ENCODE results near the gene TBC1D9.

TBC1D9 gene

GRCh38 chr4:140774956-140775355 lies 18.8 kb upstream of the TBC1D9 start:
- no peak for TF ChIP-seq CTCF (IDR thresholded peaks at IDR 0.05; ENCODE audit: control insufficient read depth, extremely low read depth, insufficient read depth)
- DNase-seq (ENCODE audit: low read depth), result no peak
- no peak overlapping the region for H3K4me3 ChIP-seq (ENCODE audit: low read depth, low read length)

- no peak for DNase-seq (ENCODE audit: low read depth)
- TF ChIP-seq CTCF (IDR thresholded peaks at IDR 0.05; ENCODE audit: control insufficient read depth, extremely low read depth, insufficient read depth), result no peak
- no peak overlapping the region for H3K4me3 ChIP-seq (ENCODE audit: low read depth, low read length)
Observed at GRCh38 chr4:140774510-140774909, 18.3 kb upstream of the TBC1D9 start.

GRCh38 chr4:140769209-140769608 lies 13.0 kb upstream of the TBC1D9 start:
- no peak overlapping the region for H3K4me3 ChIP-seq (ENCODE audit: low read depth, low read length)
- no peak for DNase-seq (ENCODE audit: low read depth)
- no peak for TF ChIP-seq CTCF (IDR thresholded peaks at IDR 0.05; ENCODE audit: control insufficient read depth, extremely low read depth, insufficient read depth)

- H3K4me3 ChIP-seq (ENCODE audit: low read depth, low read length), result no peak overlapping the region
- no peak for TF ChIP-seq CTCF (IDR thresholded peaks at IDR 0.05; ENCODE audit: control insufficient read depth, extremely low read depth, insufficient read depth)
- DNase-seq (ENCODE audit: low read depth), result no peak
Observed at GRCh38 chr4:140764785-140765392, 8.7 kb upstream of the TBC1D9 start.

- no peak overlapping the region for H3K4me3 ChIP-seq (ENCODE audit: low read depth, low read length)
- DNase-seq (ENCODE audit: low read depth), result no peak
- TF ChIP-seq CTCF (IDR thresholded peaks at IDR 0.05; ENCODE audit: control insufficient read depth, extremely low read depth, insufficient read depth), result no peak
Observed at GRCh38 chr4:140762202-140762601, 6.0 kb upstream of the TBC1D9 start.

- TF ChIP-seq CTCF (IDR thresholded peaks at IDR 0.05; ENCODE audit: control insufficient read depth, extremely low read depth, insufficient read depth), result no peak
- no peak for DNase-seq (ENCODE audit: low read depth)
- H3K4me3 ChIP-seq (ENCODE audit: low read depth, low read length), result peak overlapping the region; percentile 73
Observed at GRCh38 chr4:140757232-140757630, 1.0 kb upstream of the TBC1D9 start.

GRCh38 chr4:140755774-140756318 lies 339 bp downstream of the TBC1D9 start:
- DNase-seq (ENCODE audit: low read depth), result no peak
- TF ChIP-seq CTCF (IDR thresholded peaks at IDR 0.05; ENCODE audit: control insufficient read depth, extremely low read depth, insufficient read depth), result no peak
- peak overlapping the region; percentile 73 for H3K4me3 ChIP-seq (ENCODE audit: low read depth, low read length)

Measured in LNCaP clone FGC (cell line).